IPS-18c (cell line): ENCODE results near the gene SH2D2A.

Source experiments
- H3K4me3 ChIP-seq: 2 replicates; pipeline ENCODE4 v1.7.0; 2013; ENCODE audit warnings: low read depth, mild to moderate bottlenecking, low read length, moderate library complexity; ENCODE audit not compliant: insufficient read depth
- H3K9me3 ChIP-seq: one replicate; pipeline ENCODE4 v1.6.1; 2013; ENCODE audit warnings: mild to moderate bottlenecking, low read length, moderate library complexity; ENCODE audit not compliant: control insufficient read depth, insufficient read depth

Gene SH2D2A

GRCh38 chr1:156816561-156817328, at the start of gene SH2D2A:
SH2D2A (minus strand) TSS chr1:156816848; CDS start chr1:156816708, 140 bp downstream.
- Histone ChIP-seq H3K9me3 (peaks cover 2% of the 10 kb centered on the region), H3K4me3 (no peak within 1 kb of the TSS)

GRCh38 chr1:156865865-156866248, 49.2 kb upstream of the SH2D2A start:
- Histone ChIP-seq H3K9me3 (no peaks in the 10 kb centered on the region), H3K4me3 (no peak overlapping the region)

GRCh38 chr1:156865258-156865657, 48.6 kb upstream of the SH2D2A start:
- H3K4me3 ChIP-seq: no peak overlapping the region
- H3K9me3 ChIP-seq: no peaks in the 10 kb centered on the region

GRCh38 chr1:156864796-156865195, 48.1 kb upstream of the SH2D2A start:
- Histone ChIP-seq H3K4me3 (no peak overlapping the region), H3K9me3 (no peaks in the 10 kb centered on the region)

GRCh38 chr1:156863631-156864030, 47.0 kb upstream of the SH2D2A start:
- Histone ChIP-seq H3K9me3 (no peaks in the 10 kb centered on the region), H3K4me3 (no peak overlapping the region; the same call in 1 of the 2 replicates)

- H3K4me3 ChIP-seq: no peak overlapping the region
- no peaks in the 10 kb centered on the region for H3K9me3 ChIP-seq
Measured at GRCh38 chr1:156862997-156863599, 46.5 kb upstream of the SH2D2A start.

- H3K9me3 ChIP-seq: no peaks in the 10 kb centered on the region
- H3K4me3 ChIP-seq: no peak overlapping the region
Measured at GRCh38 chr1:156862584-156862983, 45.9 kb upstream of the SH2D2A start.

- H3K9me3 ChIP-seq: no peaks in the 10 kb centered on the region
- peak within 1 kb of the TSS; percentile 55 for H3K4me3 ChIP-seq
Measured at GRCh38 chr1:156860628-156861423, 44.2 kb upstream of the SH2D2A start, which contains the start of gene NTRK1. NTRK1 (plus strand) TSS chr1:156860865; CDS start chr1:156860935, 70 bp downstream.

GRCh38 chr1:156860113-156860627, 43.5 kb upstream of the SH2D2A start:
- peak overlapping the region; percentile 55 for H3K4me3 ChIP-seq
- no peaks in the 10 kb centered on the region for H3K9me3 ChIP-seq

- H3K9me3 ChIP-seq: no peaks in the 10 kb centered on the region
- H3K4me3 ChIP-seq: peak overlapping the region; percentile 55
Measured at GRCh38 chr1:156859523-156860112, 43.0 kb upstream of the SH2D2A start.

- Histone ChIP-seq H3K4me3 (peak within 1 kb of the TSS; percentile 55), H3K9me3 (no peaks in the 10 kb centered on the region)
Measured at GRCh38 chr1:156858959-156859522, 42.4 kb upstream of the SH2D2A start, which contains the start of gene INSRR. INSRR (minus strand) TSS chr1:156859117; CDS start chr1:156858621, 496 bp downstream.

GRCh38 chr1:156858555-156858956, 41.9 kb upstream of the SH2D2A start:
- H3K9me3 ChIP-seq: no peaks in the 10 kb centered on the region
- H3K4me3 ChIP-seq: peak overlapping the region; percentile 55; the same call in 1 of the 2 replicates

GRCh38 chr1:156857532-156857931, 40.9 kb upstream of the SH2D2A start:
- Histone ChIP-seq H3K4me3 (no peak overlapping the region), H3K9me3 (no peaks in the 10 kb centered on the region)

- Histone ChIP-seq H3K4me3 (no peak overlapping the region), H3K9me3 (no peaks in the 10 kb centered on the region)
Measured at GRCh38 chr1:156856282-156856785, 39.7 kb upstream of the SH2D2A start.

- no peak overlapping the region for H3K4me3 ChIP-seq
- no peaks in the 10 kb centered on the region for H3K9me3 ChIP-seq
Measured at GRCh38 chr1:156854634-156855033, 38.0 kb upstream of the SH2D2A start.

- no peak overlapping the region for H3K4me3 ChIP-seq
- no peaks in the 10 kb centered on the region for H3K9me3 ChIP-seq
Measured at GRCh38 chr1:156853761-156854160, 37.1 kb upstream of the SH2D2A start.
